HG03025 (cell line): ENCODE results near the gene EEF1E1.
"Not testable (repeated sequence)": the region's sequence is repeated elsewhere in the genome, so short reads cannot be mapped to it uniquely, and the experiment has no call there.

Experiments used
- ATAC-seq: cut with Tn5 transposase; IDR thresholded peaks from one replicate; pipeline ENCODE4 v1.9.1; 2021; ENCODE audit warnings: mild to moderate bottlenecking, moderate library complexity; ENCODE audit not compliant: unreplicated experiment, low FRiP score

The EEF1E1 gene

GRCh38 chr6:8064638-8065518 lies 37.5 kb downstream of the EEF1E1 start:
- no peak for ATAC-seq

- ATAC-seq, result peak; percentile 82
Measured at GRCh38 chr6:8063761-8064637, 38.3 kb downstream of the EEF1E1 start, which contains the start of gene BLOC1S5. TSS of gene BLOC1S5 (minus strand) at chr6:8064389. CDS start at chr6:8064376, 13 bp downstream.

DNA sequence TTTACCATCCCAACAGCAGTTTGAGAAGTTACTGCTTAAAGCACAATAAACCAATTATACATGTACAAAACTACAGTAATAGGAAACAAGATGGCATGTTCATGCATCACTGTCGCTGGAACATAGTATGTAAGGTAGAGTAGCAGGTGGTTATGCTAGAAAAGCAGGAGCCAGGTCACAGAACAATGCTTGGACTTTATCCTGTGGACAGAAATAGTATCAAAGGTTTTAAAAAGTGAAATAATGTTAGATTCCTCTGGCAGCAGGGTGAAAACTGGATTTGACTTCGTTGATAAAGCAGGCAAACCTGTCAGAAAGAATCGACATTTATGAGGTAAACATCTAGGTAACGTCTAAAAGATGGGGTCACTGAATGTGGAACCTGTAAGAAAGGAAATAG lies 40.6 kb downstream of the EEF1E1 start:
- ATAC-seq, result no peak

- ATAC-seq, result no peak
Measured at GRCh38 chr6:8060346-8060745, 42.0 kb downstream of the EEF1E1 start.

GRCh38 chr6:8059129-8059528 lies 43.2 kb downstream of the EEF1E1 start:
- ATAC-seq, result no peak

DNA sequence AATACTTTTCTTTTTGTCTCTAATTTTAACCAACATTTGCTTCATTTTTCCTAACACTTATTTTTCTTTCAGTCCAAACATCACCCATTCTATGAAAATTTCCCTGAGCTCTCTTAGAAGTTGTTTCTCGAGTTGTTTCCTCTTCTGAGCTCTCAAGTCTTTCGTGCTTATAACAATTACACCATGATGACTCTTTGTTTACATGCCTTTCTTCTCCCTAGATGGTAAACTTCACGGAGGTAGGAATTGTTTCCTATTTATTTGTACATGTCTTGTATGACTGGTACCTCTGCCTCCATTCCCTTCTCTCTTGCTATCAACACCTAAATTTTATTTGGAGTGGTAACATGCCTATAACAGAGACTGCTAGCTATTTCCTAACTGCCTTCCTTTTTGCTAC lies 44.6 kb downstream of the EEF1E1 start:
- ATAC-seq, result no peak

DNA sequence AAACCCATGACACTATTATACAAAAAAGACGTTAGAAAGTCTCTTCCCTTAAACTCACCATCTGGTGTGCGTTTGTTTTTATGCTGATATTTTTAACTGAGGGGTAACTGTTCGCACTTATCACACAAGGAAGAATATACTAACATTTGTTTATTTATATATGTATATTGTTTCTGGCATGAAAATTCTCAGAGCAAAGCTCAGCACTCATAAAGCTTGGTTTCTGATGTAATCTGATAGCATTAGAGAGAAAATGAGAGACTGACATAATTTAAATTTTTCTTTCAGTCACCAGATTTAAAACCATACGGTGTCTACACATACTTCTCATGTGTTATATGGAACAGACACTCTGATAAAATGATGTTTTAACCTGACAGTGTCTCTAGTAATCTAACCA lies 45.1 kb downstream of the EEF1E1 start:
- ATAC-seq, result no peak

DNA sequence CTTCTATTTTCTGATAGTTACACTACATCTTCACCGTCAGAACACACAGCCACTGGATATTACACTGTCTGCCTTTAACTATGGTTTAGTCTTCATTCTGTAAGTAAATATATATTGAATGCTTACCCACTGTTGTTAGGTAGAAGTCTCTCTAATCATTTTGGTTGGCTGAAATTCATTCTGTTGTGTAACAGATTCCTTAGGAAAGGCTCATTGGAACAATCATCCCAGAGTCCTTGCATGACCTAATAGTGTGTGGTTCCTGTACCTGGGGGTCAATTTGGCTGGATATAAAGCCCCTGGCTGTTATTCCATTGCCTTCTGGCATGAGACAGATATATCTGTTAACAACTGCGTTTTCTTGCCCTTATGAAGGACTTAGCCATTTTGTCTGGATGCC lies 48.1 kb downstream of the EEF1E1 start:
- ATAC-seq, result no peak

DNA sequence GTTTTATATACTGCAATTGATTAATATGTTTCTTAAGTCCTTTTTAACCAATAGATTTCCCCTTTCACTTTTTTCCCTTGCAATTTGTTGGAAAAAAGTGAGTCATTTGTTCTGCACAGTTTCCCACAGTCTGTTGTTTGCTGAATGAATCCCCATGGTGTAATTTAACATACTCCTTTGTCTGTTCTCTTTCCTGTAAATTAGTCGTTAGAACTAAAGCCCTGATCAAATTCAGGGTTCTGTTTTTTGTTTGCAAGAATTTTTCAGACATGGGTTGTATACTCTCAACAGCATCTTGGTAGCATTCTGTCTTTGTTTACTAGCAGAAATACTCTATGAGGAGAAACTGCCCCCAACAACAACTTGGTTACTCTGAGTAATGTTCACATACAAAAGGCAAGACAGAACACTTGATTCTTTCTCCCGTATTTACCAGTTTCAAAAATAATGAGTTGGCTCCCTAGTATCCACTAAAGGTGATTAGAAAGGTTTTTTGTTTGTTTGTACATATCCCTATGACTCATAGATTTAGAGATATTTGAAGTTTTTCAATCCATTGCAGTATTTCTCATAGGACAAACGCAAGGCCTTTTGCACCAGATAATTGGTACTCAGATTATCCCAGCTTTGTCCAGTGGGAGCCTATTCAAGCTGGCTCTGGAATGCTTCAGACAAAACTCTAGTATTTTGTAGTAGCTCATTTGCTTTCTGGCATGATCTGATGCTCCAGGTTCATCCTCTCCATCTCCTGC lies 54.6 kb downstream of the EEF1E1 start:
- no peak for ATAC-seq

DNA sequence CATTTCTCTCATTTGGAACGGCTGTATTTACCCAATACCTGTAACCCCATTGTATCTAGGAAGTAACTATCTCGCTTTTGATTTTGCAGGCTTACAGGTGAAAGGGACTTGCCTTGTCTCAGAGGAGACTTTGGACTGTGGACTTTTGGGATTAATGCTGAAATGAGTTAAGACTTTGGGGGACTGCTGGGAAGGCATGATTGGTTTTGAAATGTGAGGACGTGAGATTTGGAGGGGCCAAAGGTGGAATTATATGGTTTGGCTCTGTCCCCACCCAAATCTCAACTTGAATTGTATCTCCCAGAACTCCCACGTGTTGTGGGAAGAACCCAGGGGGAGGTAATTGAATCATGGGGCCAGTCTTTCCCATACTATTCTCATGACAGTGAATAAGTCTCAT lies 56.6 kb downstream of the EEF1E1 start:
- not testable (repeated sequence) for ATAC-seq

DNA sequence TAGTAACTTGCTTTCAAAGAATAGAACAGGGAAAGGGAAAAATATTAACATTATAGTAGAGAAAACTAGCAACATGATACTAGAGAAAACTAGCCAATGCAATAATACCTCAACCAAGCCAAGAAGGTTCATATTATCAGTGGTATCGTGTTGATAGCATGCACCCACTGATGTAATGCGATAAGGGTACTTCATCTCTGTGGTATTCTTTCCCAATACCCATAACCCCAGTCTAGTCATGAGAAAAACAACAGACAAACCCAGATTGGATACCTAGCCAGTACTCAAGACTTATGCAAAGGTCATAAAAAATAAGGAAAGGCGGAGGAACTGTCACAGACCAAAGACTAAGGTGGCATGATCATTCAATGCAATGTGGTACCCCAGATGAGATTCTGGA lies 59.1 kb downstream of the EEF1E1 start:
- no peak for ATAC-seq

DNA sequence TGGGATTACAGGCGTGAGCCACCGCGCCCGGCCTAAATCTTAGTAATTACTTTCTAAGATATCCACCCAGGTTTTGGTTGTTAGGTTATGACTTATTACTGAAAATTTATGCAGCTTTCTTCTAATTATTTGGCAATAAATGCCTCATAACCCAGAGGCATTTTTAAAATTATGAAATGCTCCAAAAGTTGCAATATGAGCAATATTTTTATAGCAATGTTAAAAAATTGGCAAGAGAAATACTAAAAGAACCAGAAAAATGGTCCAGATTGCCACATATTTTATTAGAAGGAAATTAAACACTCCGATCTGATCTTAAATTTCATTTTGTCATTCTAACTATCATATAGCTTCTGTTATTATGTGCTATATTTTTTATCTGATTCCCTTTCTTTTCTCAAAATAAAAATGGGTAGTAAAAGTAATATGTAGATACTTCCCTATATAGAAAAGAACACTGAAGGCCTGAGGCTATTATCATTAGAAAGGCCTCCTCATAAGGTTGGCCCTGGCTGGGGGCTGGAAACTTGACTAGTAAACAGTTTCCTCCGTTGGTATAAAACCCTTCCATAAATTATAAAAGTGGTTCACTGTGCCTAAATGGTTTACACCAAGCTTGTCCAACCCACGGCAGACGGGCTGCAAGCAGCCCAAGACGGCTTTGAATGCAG lies 60.3 kb downstream of the EEF1E1 start:
- no peak for ATAC-seq

DNA sequence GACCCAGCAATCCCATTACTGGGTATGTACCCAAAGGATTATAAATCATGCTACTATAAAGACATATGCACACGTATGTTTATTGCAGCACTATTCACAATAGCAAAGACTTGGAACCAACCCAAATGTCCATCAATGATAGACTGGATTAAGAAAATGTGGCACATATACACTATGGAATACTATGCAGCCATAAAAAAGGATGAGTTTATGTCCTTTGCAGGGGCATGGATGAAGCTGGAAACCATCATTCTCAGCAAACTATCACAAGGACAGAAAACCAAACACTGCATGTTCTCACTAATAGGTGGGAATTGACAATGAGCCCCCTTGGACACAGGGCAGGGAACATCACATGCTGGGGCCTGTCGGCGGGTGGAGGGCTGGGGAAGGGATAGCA lies 68.2 kb downstream of the EEF1E1 start:
- not testable (repeated sequence) for ATAC-seq

GRCh38 chr6:8030920-8031319 lies 71.4 kb downstream of the EEF1E1 start:
- no peak for ATAC-seq
